ENCODE results near the gene COTL1.

The COTL1 gene

GRCh38 chr16:84575914-84576313 is 42.0 kb downstream of the COTL1 start:
- DNase-seq = no peak
- no peaks in the 10 kb centered on the region for H3K27me3 Mint-ChIP-seq
- peaks cover 6% of the 10 kb centered on the region for H3K9me3 Mint-ChIP-seq
- H3K4me3 Mint-ChIP-seq = no peak overlapping the region
- CTCF ChIA-PET = interaction anchor here (0.9 kb wide), 1 partner anchor 150 kb away, joined by 3 read pairs; no protein-coding TSS in a partner anchor
- peaks cover 72% of the 10 kb centered on the region for H3K36me3 Mint-ChIP-seq
- H3K4me1 Mint-ChIP-seq = peaks cover 51% of the 10 kb centered on the region
- H3K27ac Mint-ChIP-seq = peak overlapping the region; percentile 39

- H3K27me3 Mint-ChIP-seq = no peaks in the 10 kb centered on the region
- no peak for DNase-seq
- peaks cover 80% of the 10 kb centered on the region for H3K36me3 Mint-ChIP-seq
- H3K4me3 Mint-ChIP-seq = no peak overlapping the region
- H3K27ac Mint-ChIP-seq = peak overlapping the region; percentile 19
- peaks cover 17% of the 10 kb centered on the region for H3K9me3 Mint-ChIP-seq
- peaks cover 60% of the 10 kb centered on the region for H3K4me1 Mint-ChIP-seq
- CTCF ChIA-PET = interaction anchor here (1.0 kb wide), 1 partner anchor 19 kb away, joined by 3 read pairs; no protein-coding TSS in a partner anchor
Observed at GRCh38 chr16:84574191-84574590, 43.7 kb downstream of the COTL1 start.

- H3K4me1 Mint-ChIP-seq = peaks cover 52% of the 10 kb centered on the region
- H3K27ac Mint-ChIP-seq = peak overlapping the region; percentile 28
- H3K9me3 Mint-ChIP-seq = peaks cover 17% of the 10 kb centered on the region
- CTCF ChIA-PET = no interaction called here
- no peaks in the 10 kb centered on the region for H3K27me3 Mint-ChIP-seq
- H3K36me3 Mint-ChIP-seq = peaks cover 82% of the 10 kb centered on the region
- H3K4me3 Mint-ChIP-seq = no peak overlapping the region
- no peak for DNase-seq
Observed at GRCh38 chr16:84572096-84572495, 45.8 kb downstream of the COTL1 start.

GRCh38 chr16:84571506-84571905 is 46.4 kb downstream of the COTL1 start:
- no peak for DNase-seq
- H3K27me3 Mint-ChIP-seq = no peaks in the 10 kb centered on the region
- CTCF ChIA-PET = no interaction called here
- H3K27ac Mint-ChIP-seq = peak overlapping the region; percentile 69
- H3K4me3 Mint-ChIP-seq = no peak overlapping the region
- H3K4me1 Mint-ChIP-seq = peaks cover 48% of the 10 kb centered on the region
- H3K9me3 Mint-ChIP-seq = peaks cover 17% of the 10 kb centered on the region
- H3K36me3 Mint-ChIP-seq = peaks cover 82% of the 10 kb centered on the region

GRCh38 chr16:84570739-84571403 is 47.0 kb downstream of the COTL1 start:
- peaks cover 83% of the 10 kb centered on the region for H3K36me3 Mint-ChIP-seq
- no peak for DNase-seq

GRCh38 chr16:84569382-84569987 is 48.4 kb downstream of the COTL1 start:
- Mint-ChIP-seq H3K27ac (no peak overlapping the region), H3K36me3 (peaks cover 89% of the 10 kb centered on the region)

More at GRCh38 chr16:84570739-84571403, 47.0 kb downstream of the COTL1 start:
- Mint-ChIP-seq H3K4me1 (peaks cover 42% of the 10 kb centered on the region), H3K27me3 (no peaks in the 10 kb centered on the region), H3K27ac (peak overlapping the region; percentile 9), H3K9me3 (peaks cover 17% of the 10 kb centered on the region), H3K4me3 (no peak overlapping the region)
- CTCF ChIA-PET = no interaction called here

GRCh38 chr16:84568066-84568465 is 49.8 kb downstream of the COTL1 start:
- Mint-ChIP-seq H3K4me3 (no peak overlapping the region), H3K9me3 (peaks cover 17% of the 10 kb centered on the region), H3K27me3 (no peaks in the 10 kb centered on the region), H3K36me3 (peaks cover 91% of the 10 kb centered on the region), H3K27ac (no peak overlapping the region), H3K4me1 (peaks cover 39% of the 10 kb centered on the region)
- CTCF ChIA-PET = no interaction called here
- no peak for DNase-seq

More at GRCh38 chr16:84569382-84569987, 48.4 kb downstream of the COTL1 start:
- CTCF ChIA-PET = interaction anchor here (1.4 kb wide), 1 partner anchor 15 kb away, joined by 4 read pairs; no protein-coding TSS in a partner anchor
- DNase-seq = no peak
- Mint-ChIP-seq H3K27me3 (no peaks in the 10 kb centered on the region), H3K9me3 (peaks cover 17% of the 10 kb centered on the region), H3K4me3 (no peak overlapping the region), H3K4me1 (peaks cover 42% of the 10 kb centered on the region)

- CTCF ChIA-PET = interaction anchor here (1.1 kb wide), 1 partner anchor 158 kb away, joined by 3 read pairs; no protein-coding TSS in a partner anchor
- Mint-ChIP-seq H3K36me3 (peaks cover 88% of the 10 kb centered on the region), H3K27me3 (no peaks in the 10 kb centered on the region), H3K9me3 (peaks cover 17% of the 10 kb centered on the region), H3K4me3 (no peak overlapping the region), H3K4me1 (peaks cover 37% of the 10 kb centered on the region), H3K27ac (peak overlapping the region; percentile 52)
- no peak for DNase-seq
Observed at GRCh38 chr16:84567286-84567962, 50.5 kb downstream of the COTL1 start.

GRCh38 chr16:84566545-84567257 is 51.2 kb downstream of the COTL1 start:
- no peak for DNase-seq
- CTCF ChIA-PET = interaction anchor here (1.1 kb wide), 1 partner anchor 159 kb away, joined by 3 read pairs; no protein-coding TSS in a partner anchor
- Mint-ChIP-seq H3K4me1 (peaks cover 33% of the 10 kb centered on the region), H3K4me3 (no peak overlapping the region), H3K27me3 (no peaks in the 10 kb centered on the region), H3K36me3 (peaks cover 84% of the 10 kb centered on the region), H3K9me3 (peaks cover 17% of the 10 kb centered on the region), H3K27ac (peak overlapping the region; percentile 42)

GRCh38 chr16:84565669-84566495 is 52.0 kb downstream of the COTL1 start:
- Mint-ChIP-seq H3K36me3 (peaks cover 75% of the 10 kb centered on the region), H3K9me3 (peaks cover 11% of the 10 kb centered on the region), H3K27me3 (no peaks in the 10 kb centered on the region), H3K4me3 (no peak overlapping the region), H3K4me1 (peaks cover 30% of the 10 kb centered on the region), H3K27ac (peak overlapping the region; percentile 42)
- no peak for DNase-seq
- CTCF ChIA-PET = interaction anchor here (0.6 to 0.8 kb wide), 2 partner anchors 18 to 60 kb away, joined by 3 to 4 read pairs; no protein-coding TSS in a partner anchor

- no peak overlapping the region for H3K4me3 Mint-ChIP-seq
- peaks cover 24% of the 10 kb centered on the region for H3K4me1 Mint-ChIP-seq
- H3K27me3 Mint-ChIP-seq = no peaks in the 10 kb centered on the region
- H3K9me3 Mint-ChIP-seq = no peaks in the 10 kb centered on the region
- H3K36me3 Mint-ChIP-seq = peaks cover 59% of the 10 kb centered on the region
- no peak overlapping the region for H3K27ac Mint-ChIP-seq
- DNase-seq = no peak
- CTCF ChIA-PET = no interaction called here
Observed at GRCh38 chr16:84563786-84564420, 54.0 kb downstream of the COTL1 start.

- Mint-ChIP-seq H3K4me1 (peaks cover 19% of the 10 kb centered on the region), H3K4me3 (no peak overlapping the region), H3K9me3 (no peaks in the 10 kb centered on the region), H3K36me3 (peaks cover 52% of the 10 kb centered on the region), H3K27ac (peak overlapping the region; percentile 82), H3K27me3 (no peaks in the 10 kb centered on the region)
- DNase-seq = no peak
- CTCF ChIA-PET = no interaction called here
Observed at GRCh38 chr16:84563064-84563715, 54.7 kb downstream of the COTL1 start.
